ENCODE data around the gene MNS1. TPM values are rescaled to one million over a fixed set of nuclear protein-coding genes. Genes with fewer than 3 reads are reported as not detected.
"Not testable (repeated sequence)": the region's sequence is repeated elsewhere in the genome, so short reads cannot be mapped to it uniquely, and the experiment has no call there.

MNS1 gene
- total RNA-seq, 2 donors from 2014 or later, result not detected

GRCh38 chr15:56425276-56425675 lies 39.7 kb downstream of the MNS1 start:
- Mint-ChIP-seq H3K36me3 (ENCODE audit: low read depth) (no peaks in the 10 kb centered on the region), H3K4me1 (no peaks in the 10 kb centered on the region), H3K4me3 (no peak overlapping the region), H3K27ac (no peak overlapping the region), H3K9me3 (no peaks in the 10 kb centered on the region), H3K27me3 (peaks cover 7% of the 10 kb centered on the region)
- ATAC-seq (replicated peaks), result no peak

GRCh38 chr15:56413114-56413733 lies 51.7 kb downstream of the MNS1 start:
- ATAC-seq (replicated peaks); H3K4me1 Mint-ChIP-seq; H3K27me3 Mint-ChIP-seq; H3K4me3 Mint-ChIP-seq; H3K36me3 Mint-ChIP-seq (ENCODE audit: low read depth); H3K27ac Mint-ChIP-seq; H3K9me3 Mint-ChIP-seq: not testable (repeated sequence)

GRCh38 chr15:56411122-56411749 lies 53.7 kb downstream of the MNS1 start:
- no peaks in the 10 kb centered on the region for H3K36me3 Mint-ChIP-seq (ENCODE audit: low read depth)
- no peaks in the 10 kb centered on the region for H3K4me1 Mint-ChIP-seq
- ATAC-seq (replicated peaks), result no peak
- no peaks in the 10 kb centered on the region for H3K9me3 Mint-ChIP-seq
- no peaks in the 10 kb centered on the region for H3K27me3 Mint-ChIP-seq
- no peak overlapping the region for H3K27ac Mint-ChIP-seq
- H3K4me3 Mint-ChIP-seq, result no peak overlapping the region

GRCh38 chr15:56410721-56411120 lies 54.2 kb downstream of the MNS1 start:
- Mint-ChIP-seq H3K27ac (no peak overlapping the region), H3K36me3 (ENCODE audit: low read depth) (no peaks in the 10 kb centered on the region), H3K4me1 (no peaks in the 10 kb centered on the region), H3K9me3 (no peaks in the 10 kb centered on the region), H3K27me3 (no peaks in the 10 kb centered on the region), H3K4me3 (no peak overlapping the region)
- no peak for ATAC-seq (replicated peaks)

- H3K9me3 Mint-ChIP-seq; H3K4me1 Mint-ChIP-seq; ATAC-seq (replicated peaks); H3K4me3 Mint-ChIP-seq; H3K27ac Mint-ChIP-seq; H3K36me3 Mint-ChIP-seq (ENCODE audit: low read depth): not testable (repeated sequence)
- peaks cover 19% of the 10 kb centered on the region for H3K27me3 Mint-ChIP-seq
Observed at GRCh38 chr15:56399209-56399608, 65.7 kb downstream of the MNS1 start.

GRCh38 chr15:56397325-56397724 lies 67.6 kb downstream of the MNS1 start:
- peaks cover 16% of the 10 kb centered on the region for H3K27me3 Mint-ChIP-seq
- not testable (repeated sequence) for H3K36me3 Mint-ChIP-seq (ENCODE audit: low read depth); H3K4me3 Mint-ChIP-seq; H3K4me1 Mint-ChIP-seq; ATAC-seq (replicated peaks); H3K9me3 Mint-ChIP-seq; H3K27ac Mint-ChIP-seq

- peaks cover 11% of the 10 kb centered on the region for H3K27me3 Mint-ChIP-seq
- no peaks in the 10 kb centered on the region for H3K36me3 Mint-ChIP-seq (ENCODE audit: low read depth)
- H3K4me3 Mint-ChIP-seq, result no peak overlapping the region
- ATAC-seq (replicated peaks), result no peak
- H3K4me1 Mint-ChIP-seq, result no peaks in the 10 kb centered on the region
- H3K27ac Mint-ChIP-seq, result no peak overlapping the region
- no peaks in the 10 kb centered on the region for H3K9me3 Mint-ChIP-seq
Observed at GRCh38 chr15:56394909-56395308, 70.0 kb downstream of the MNS1 start.

GRCh38 chr15:56393277-56393676 lies 71.7 kb downstream of the MNS1 start:
- no peaks in the 10 kb centered on the region for H3K36me3 Mint-ChIP-seq (ENCODE audit: low read depth)
- no peak for ATAC-seq (replicated peaks)
- no peak overlapping the region for H3K4me3 Mint-ChIP-seq
- H3K27me3 Mint-ChIP-seq, result peaks cover 4% of the 10 kb centered on the region
- no peaks in the 10 kb centered on the region for H3K4me1 Mint-ChIP-seq
- no peak overlapping the region for H3K27ac Mint-ChIP-seq
- H3K9me3 Mint-ChIP-seq, result no peaks in the 10 kb centered on the region

- H3K9me3 Mint-ChIP-seq, result no peaks in the 10 kb centered on the region
- no peak overlapping the region for H3K27ac Mint-ChIP-seq
- no peak overlapping the region for H3K4me3 Mint-ChIP-seq
- no peaks in the 10 kb centered on the region for H3K4me1 Mint-ChIP-seq
- peaks cover 8% of the 10 kb centered on the region for H3K27me3 Mint-ChIP-seq
- ATAC-seq (replicated peaks), result peak; percentile 57
- no peaks in the 10 kb centered on the region for H3K36me3 Mint-ChIP-seq (ENCODE audit: low read depth)
Observed at GRCh38 chr15:56390739-56391267, 74.1 kb downstream of the MNS1 start.

- Mint-ChIP-seq H3K4me1 (no peaks in the 10 kb centered on the region), H3K4me3 (no peak overlapping the region), H3K36me3 (ENCODE audit: low read depth) (no peaks in the 10 kb centered on the region), H3K9me3 (peaks cover 8% of the 10 kb centered on the region), H3K27me3 (peaks cover 16% of the 10 kb centered on the region), H3K27ac (no peak overlapping the region)
- ATAC-seq (replicated peaks), result no peak
Observed at GRCh38 chr15:56385908-56386307, 79.0 kb downstream of the MNS1 start.

- no peak for ATAC-seq (replicated peaks)
- peaks cover 37% of the 10 kb centered on the region for H3K27me3 Mint-ChIP-seq
- H3K9me3 Mint-ChIP-seq, result peaks cover 30% of the 10 kb centered on the region
- H3K27ac Mint-ChIP-seq, result no peak overlapping the region
- H3K4me1 Mint-ChIP-seq, result no peaks in the 10 kb centered on the region
- H3K4me3 Mint-ChIP-seq, result no peak overlapping the region
- H3K36me3 Mint-ChIP-seq (ENCODE audit: low read depth), result no peaks in the 10 kb centered on the region
Observed at GRCh38 chr15:56383010-56383409, 81.9 kb downstream of the MNS1 start.

Other genes with a start within 250 kb of the MNS1 start
- gene RFX7, start 221.3 kb downstream of the MNS1 start, total RNA-seq, result 10 to 100 TPM; 33.8 to 36.2 TPM
- gene TEX9, start 99.7 kb downstream of the MNS1 start, total RNA-seq, result 1 to 10 TPM; 1.0 to 1.8 TPM

Data from activated T-helper 17 cell treated with anti-CD3 and anti-CD28 coated beads, Interleukin-2, amount 50 U/mL, for 72 hours (primary cell).